Measurements from ENCODE around the gene SEMA5A.

SEMA5A gene

GRCh38 chr5:9160747-9161146, 385.1 kb downstream of the SEMA5A start:
- no peaks in the 10 kb centered on the region for H3K4me1 ChIP-seq (ENCODE audit: control insufficient read depth in 1 of 2, insufficient read depth in 2 of 2, low read length in 2 of 2)

GRCh38 chr5:9157811-9158210, 388.1 kb downstream of the SEMA5A start:
- H3K9ac ChIP-seq (ENCODE audit: low read depth in 1 of 2, low read length in 2 of 2), result no peak overlapping the region
- no peaks in the 10 kb centered on the region for H3K9me3 ChIP-seq (ENCODE audit: control insufficient read depth in 1 of 2, low read length in 2 of 2)
- no peak overlapping the region for H3K4me3 ChIP-seq (ENCODE audit: low read depth in 1 of 2, low read length in 2 of 2)
- no peaks in the 10 kb centered on the region for H3K4me1 ChIP-seq (ENCODE audit: control insufficient read depth in 1 of 2, insufficient read depth in 2 of 2, low read length in 2 of 2)
- H3K27me3 ChIP-seq (ENCODE audit: control insufficient read depth in 1 of 2, insufficient read depth in 2 of 2, low read length in 2 of 2), result no peaks in the 10 kb centered on the region
- no peaks in the 10 kb centered on the region for H3K36me3 ChIP-seq (ENCODE audit: control insufficient read depth in 1 of 2, insufficient read depth in 2 of 2, low read length in 2 of 2)
- no peak overlapping the region for H3K27ac ChIP-seq (ENCODE audit: low read depth, low read length)

More at GRCh38 chr5:9160747-9161146, 385.1 kb downstream of the SEMA5A start:
- Histone ChIP-seq H3K27me3 (ENCODE audit: control insufficient read depth in 1 of 2, insufficient read depth in 2 of 2, low read length in 2 of 2) (no peaks in the 10 kb centered on the region), H3K9ac (ENCODE audit: low read depth in 1 of 2, low read length in 2 of 2) (no peak overlapping the region), H3K36me3 (ENCODE audit: control insufficient read depth in 1 of 2, insufficient read depth in 2 of 2, low read length in 2 of 2) (no peaks in the 10 kb centered on the region), H3K9me3 (ENCODE audit: control insufficient read depth in 1 of 2, low read length in 2 of 2) (no peaks in the 10 kb centered on the region), H3K4me3 (ENCODE audit: low read depth in 1 of 2, low read length in 2 of 2) (no peak overlapping the region), H3K27ac (ENCODE audit: low read depth, low read length) (no peak overlapping the region)

GRCh38 chr5:9157020-9157419, 388.9 kb downstream of the SEMA5A start:
- Histone ChIP-seq H3K9me3 (ENCODE audit: control insufficient read depth in 1 of 2, low read length in 2 of 2) (no peaks in the 10 kb centered on the region), H3K36me3 (ENCODE audit: control insufficient read depth in 1 of 2, insufficient read depth in 2 of 2, low read length in 2 of 2) (no peaks in the 10 kb centered on the region), H3K4me3 (ENCODE audit: low read depth in 1 of 2, low read length in 2 of 2) (no peak overlapping the region), H3K27me3 (ENCODE audit: control insufficient read depth in 1 of 2, insufficient read depth in 2 of 2, low read length in 2 of 2) (no peaks in the 10 kb centered on the region), H3K27ac (ENCODE audit: low read depth, low read length) (no peak overlapping the region), H3K4me1 (ENCODE audit: control insufficient read depth in 1 of 2, insufficient read depth in 2 of 2, low read length in 2 of 2) (no peaks in the 10 kb centered on the region), H3K9ac (ENCODE audit: low read depth in 1 of 2, low read length in 2 of 2) (no peak overlapping the region)

- Histone ChIP-seq H3K36me3 (ENCODE audit: control insufficient read depth in 1 of 2, insufficient read depth in 2 of 2, low read length in 2 of 2) (no peaks in the 10 kb centered on the region), H3K9ac (ENCODE audit: low read depth in 1 of 2, low read length in 2 of 2) (no peak overlapping the region), H3K27ac (ENCODE audit: low read depth, low read length) (no peak overlapping the region), H3K4me3 (ENCODE audit: low read depth in 1 of 2, low read length in 2 of 2) (no peak overlapping the region), H3K9me3 (ENCODE audit: control insufficient read depth in 1 of 2, low read length in 2 of 2) (no peaks in the 10 kb centered on the region), H3K27me3 (ENCODE audit: control insufficient read depth in 1 of 2, insufficient read depth in 2 of 2, low read length in 2 of 2) (no peaks in the 10 kb centered on the region), H3K4me1 (ENCODE audit: control insufficient read depth in 1 of 2, insufficient read depth in 2 of 2, low read length in 2 of 2) (no peaks in the 10 kb centered on the region)
Measured at GRCh38 chr5:9156282-9156681, 389.6 kb downstream of the SEMA5A start.

GRCh38 chr5:9151684-9152427, 394.0 kb downstream of the SEMA5A start:
- Histone ChIP-seq H3K4me3 (ENCODE audit: low read depth in 1 of 2, low read length in 2 of 2) (no peak overlapping the region), H3K27me3 (ENCODE audit: control insufficient read depth in 1 of 2, insufficient read depth in 2 of 2, low read length in 2 of 2) (no peaks in the 10 kb centered on the region), H3K9ac (ENCODE audit: low read depth in 1 of 2, low read length in 2 of 2) (no peak overlapping the region), H3K27ac (ENCODE audit: low read depth, low read length) (no peak overlapping the region), H3K36me3 (ENCODE audit: control insufficient read depth in 1 of 2, insufficient read depth in 2 of 2, low read length in 2 of 2) (no peaks in the 10 kb centered on the region), H3K4me1 (ENCODE audit: control insufficient read depth in 1 of 2, insufficient read depth in 2 of 2, low read length in 2 of 2) (no peaks in the 10 kb centered on the region), H3K9me3 (ENCODE audit: control insufficient read depth in 1 of 2, low read length in 2 of 2) (no peaks in the 10 kb centered on the region)

- H3K9me3 ChIP-seq (ENCODE audit: control insufficient read depth in 1 of 2, low read length in 2 of 2), result no peaks in the 10 kb centered on the region
- H3K36me3 ChIP-seq (ENCODE audit: control insufficient read depth in 1 of 2, insufficient read depth in 2 of 2, low read length in 2 of 2), result no peaks in the 10 kb centered on the region
- no peak overlapping the region for H3K4me3 ChIP-seq (ENCODE audit: low read depth in 1 of 2, low read length in 2 of 2)
- H3K9ac ChIP-seq (ENCODE audit: low read depth in 1 of 2, low read length in 2 of 2), result no peak overlapping the region
- no peaks in the 10 kb centered on the region for H3K4me1 ChIP-seq (ENCODE audit: control insufficient read depth in 1 of 2, insufficient read depth in 2 of 2, low read length in 2 of 2)
- H3K27ac ChIP-seq (ENCODE audit: low read depth, low read length), result no peak overlapping the region
- no peaks in the 10 kb centered on the region for H3K27me3 ChIP-seq (ENCODE audit: control insufficient read depth in 1 of 2, insufficient read depth in 2 of 2, low read length in 2 of 2)
Measured at GRCh38 chr5:9149988-9150387, 395.9 kb downstream of the SEMA5A start.

- Histone ChIP-seq H3K9ac (ENCODE audit: low read depth in 1 of 2, low read length in 2 of 2) (no peak overlapping the region), H3K4me1 (ENCODE audit: control insufficient read depth in 1 of 2, insufficient read depth in 2 of 2, low read length in 2 of 2) (no peaks in the 10 kb centered on the region), H3K9me3 (ENCODE audit: control insufficient read depth in 1 of 2, low read length in 2 of 2) (no peaks in the 10 kb centered on the region), H3K27ac (ENCODE audit: low read depth, low read length) (no peak overlapping the region), H3K36me3 (ENCODE audit: control insufficient read depth in 1 of 2, insufficient read depth in 2 of 2, low read length in 2 of 2) (no peaks in the 10 kb centered on the region), H3K4me3 (ENCODE audit: low read depth in 1 of 2, low read length in 2 of 2) (no peak overlapping the region), H3K27me3 (ENCODE audit: control insufficient read depth in 1 of 2, insufficient read depth in 2 of 2, low read length in 2 of 2) (no peaks in the 10 kb centered on the region)
Measured at GRCh38 chr5:9148242-9148641, 397.6 kb downstream of the SEMA5A start.

- no peak overlapping the region for H3K27ac ChIP-seq (ENCODE audit: low read depth, low read length)
- peaks cover 0 to 2% of the 10 kb centered on the region in 2 donors for H3K36me3 ChIP-seq (ENCODE audit: control insufficient read depth in 1 of 2, insufficient read depth in 2 of 2, low read length in 2 of 2)
- H3K9ac ChIP-seq (ENCODE audit: low read depth in 1 of 2, low read length in 2 of 2), result no peak overlapping the region
- no peaks in the 10 kb centered on the region for H3K9me3 ChIP-seq (ENCODE audit: control insufficient read depth in 1 of 2, low read length in 2 of 2)
- no peak overlapping the region for H3K4me3 ChIP-seq (ENCODE audit: low read depth in 1 of 2, low read length in 2 of 2)
- H3K27me3 ChIP-seq (ENCODE audit: control insufficient read depth in 1 of 2, insufficient read depth in 2 of 2, low read length in 2 of 2), result no peaks in the 10 kb centered on the region
- H3K4me1 ChIP-seq (ENCODE audit: control insufficient read depth in 1 of 2, insufficient read depth in 2 of 2, low read length in 2 of 2), result no peaks in the 10 kb centered on the region
Measured at GRCh38 chr5:9140711-9141110, 405.2 kb downstream of the SEMA5A start.

GRCh38 chr5:9140202-9140601, 405.7 kb downstream of the SEMA5A start:
- Histone ChIP-seq H3K4me3 (ENCODE audit: low read depth in 1 of 2, low read length in 2 of 2) (no peak overlapping the region), H3K27ac (ENCODE audit: low read depth, low read length) (no peak overlapping the region), H3K9ac (ENCODE audit: low read depth in 1 of 2, low read length in 2 of 2) (no peak overlapping the region), H3K9me3 (ENCODE audit: control insufficient read depth in 1 of 2, low read length in 2 of 2) (no peaks in the 10 kb centered on the region), H3K4me1 (ENCODE audit: control insufficient read depth in 1 of 2, insufficient read depth in 2 of 2, low read length in 2 of 2) (no peaks in the 10 kb centered on the region), H3K36me3 (ENCODE audit: control insufficient read depth in 1 of 2, insufficient read depth in 2 of 2, low read length in 2 of 2) (peaks cover 2 to 4% of the 10 kb centered on the region in 2 donors), H3K27me3 (ENCODE audit: control insufficient read depth in 1 of 2, insufficient read depth in 2 of 2, low read length in 2 of 2) (no peaks in the 10 kb centered on the region)

GRCh38 chr5:9139344-9139743, 406.5 kb downstream of the SEMA5A start:
- no peak overlapping the region for H3K27ac ChIP-seq (ENCODE audit: low read depth, low read length)
- no peaks in the 10 kb centered on the region for H3K9me3 ChIP-seq (ENCODE audit: control insufficient read depth in 1 of 2, low read length in 2 of 2)
- H3K27me3 ChIP-seq (ENCODE audit: control insufficient read depth in 1 of 2, insufficient read depth in 2 of 2, low read length in 2 of 2), result no peaks in the 10 kb centered on the region
- no peak overlapping the region for H3K4me3 ChIP-seq (ENCODE audit: low read depth in 1 of 2, low read length in 2 of 2)
- H3K4me1 ChIP-seq (ENCODE audit: control insufficient read depth in 1 of 2, insufficient read depth in 2 of 2, low read length in 2 of 2), result no peaks in the 10 kb centered on the region
- no peak overlapping the region for H3K9ac ChIP-seq (ENCODE audit: low read depth in 1 of 2, low read length in 2 of 2)
- peaks cover 2 to 4% of the 10 kb centered on the region in 2 donors for H3K36me3 ChIP-seq (ENCODE audit: control insufficient read depth in 1 of 2, insufficient read depth in 2 of 2, low read length in 2 of 2)
